DND-41 (cell line): ENCODE results near the gene NAGPA.

Experiments
- ATAC-seq: fragments of 200-7000 bp; cut with Tn5 transposase; 3 replicates; pipeline ENCODE4 v1.9.1; 2021; ENCODE audit warnings: low read depth; ENCODE audit not compliant: insufficient read depth
- DNase-seq: peaks from one replicate; pipeline ENCODE4 v3.0.0-alpha.2; 2020
- H2AFZ ChIP-seq: 2 replicates; pipeline ENCODE4 v1.6.0; 2012; ENCODE audit warnings: low read depth, low read length
- H3K27ac ChIP-seq: 2 replicates; pipeline ENCODE4 v1.5.1; 2012; ENCODE audit warnings: low read length, inconsistent platforms
- H3K27me3 ChIP-seq: fragments of 200-600 bp; sonication (generic); 2 replicates; pipeline ENCODE4 v1.6.0; 2012; ENCODE audit warnings: low read length, mild to moderate bottlenecking, inconsistent platforms; ENCODE audit not compliant: insufficient read depth, poor library complexity
- H3K36me3 ChIP-seq: 2 replicates; pipeline ENCODE4 v1.5.1; 2012; ENCODE audit warnings: low read length, inconsistent platforms; ENCODE audit not compliant: insufficient read depth
- H3K4me1 ChIP-seq: 2 replicates; pipeline ENCODE4 v1.5.1; 2012; ENCODE audit warnings: mild to moderate bottlenecking, low read length; ENCODE audit not compliant: insufficient read depth
- H3K4me2 ChIP-seq: 2 replicates; pipeline ENCODE4 v1.6.0; 2012; ENCODE audit warnings: mild to moderate bottlenecking, moderate library complexity, low read length, inconsistent platforms; ENCODE audit not compliant: insufficient read depth
- H3K4me3 ChIP-seq, 2 experiments: fragments of 200-600 bp in 1 of 2; shearing (Covaris generic) in 1 of 2; 2 replicates each; pipeline ENCODE4 v1.5.1; 2012 to 2016; ENCODE audit warnings: inconsistent platforms in 2 of 2, low read length in 2 of 2, mild to moderate bottlenecking in 2 of 2, low read depth in 1 of 2, moderate library complexity in 1 of 2
- H3K79me2 ChIP-seq: 2 replicates; pipeline ENCODE4 v1.6.0; 2012; ENCODE audit warnings: low read length, inconsistent platforms; ENCODE audit not compliant: insufficient read depth
- H3K9ac ChIP-seq: 2 replicates; pipeline ENCODE4 v1.6.0; 2012; ENCODE audit warnings: low read depth, mild to moderate bottlenecking, inconsistent platforms, low read length, moderate library complexity
- H3K9me3 ChIP-seq: 2 replicates; pipeline ENCODE4 v1.5.1; 2012; ENCODE audit warnings: low read length, moderate library complexity, mild to moderate bottlenecking, inconsistent platforms; ENCODE audit not compliant: insufficient read depth, severe bottlenecking
- H4K20me1 ChIP-seq: 2 replicates; pipeline ENCODE4 v1.6.0; 2012; ENCODE audit warnings: low read length; ENCODE audit not compliant: insufficient read depth
- EZH2 ChIP-seq: IDR thresholded peaks from 3 replicates; pipeline ENCODE4 v1.6.1; 2012; ENCODE audit warnings: borderline replicate concordance, low read depth, mild to moderate bottlenecking, moderate library complexity, low read length, inconsistent platforms; ENCODE audit not compliant: severe bottlenecking
- TF ChIP-seq, protein P1 (sequence below): IDR thresholded peaks from 2 replicates; pipeline ENCODE4 v1.5.1; 2012; ENCODE audit warnings: borderline replicate concordance, low read length, moderate library complexity, mild to moderate bottlenecking; ENCODE audit not compliant: poor library complexity, severe bottlenecking; ENCODE audit errors: extremely low read depth

NAGPA gene

DNA sequence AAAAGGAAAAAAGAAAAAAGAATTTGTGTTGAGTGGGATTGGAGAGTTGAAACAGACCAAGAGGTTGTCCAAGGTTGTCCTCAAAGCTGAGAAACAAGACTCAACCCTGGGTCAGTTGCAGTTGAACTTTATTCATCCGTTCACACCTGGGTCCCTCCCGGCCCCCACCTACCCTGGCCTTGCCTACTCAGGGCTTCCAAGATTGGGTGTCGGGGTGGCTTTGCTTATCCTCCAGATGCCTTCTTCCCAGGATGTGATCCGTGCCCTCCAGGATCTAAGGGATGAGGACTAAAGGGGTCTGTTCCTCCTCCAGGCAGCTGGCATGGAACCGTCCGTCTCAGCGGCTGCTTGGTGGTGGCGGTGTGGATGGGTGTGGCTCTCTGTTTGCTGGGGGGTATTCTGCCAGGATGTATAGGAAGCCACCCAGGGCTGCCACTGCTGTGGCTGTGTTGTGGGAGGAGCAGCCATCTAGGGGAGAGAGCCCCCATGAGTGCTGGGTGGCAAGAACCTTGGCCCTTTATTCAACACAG lies 10.3 kb upstream of the NAGPA start:
- TF ChIP-seq, protein P1, sequence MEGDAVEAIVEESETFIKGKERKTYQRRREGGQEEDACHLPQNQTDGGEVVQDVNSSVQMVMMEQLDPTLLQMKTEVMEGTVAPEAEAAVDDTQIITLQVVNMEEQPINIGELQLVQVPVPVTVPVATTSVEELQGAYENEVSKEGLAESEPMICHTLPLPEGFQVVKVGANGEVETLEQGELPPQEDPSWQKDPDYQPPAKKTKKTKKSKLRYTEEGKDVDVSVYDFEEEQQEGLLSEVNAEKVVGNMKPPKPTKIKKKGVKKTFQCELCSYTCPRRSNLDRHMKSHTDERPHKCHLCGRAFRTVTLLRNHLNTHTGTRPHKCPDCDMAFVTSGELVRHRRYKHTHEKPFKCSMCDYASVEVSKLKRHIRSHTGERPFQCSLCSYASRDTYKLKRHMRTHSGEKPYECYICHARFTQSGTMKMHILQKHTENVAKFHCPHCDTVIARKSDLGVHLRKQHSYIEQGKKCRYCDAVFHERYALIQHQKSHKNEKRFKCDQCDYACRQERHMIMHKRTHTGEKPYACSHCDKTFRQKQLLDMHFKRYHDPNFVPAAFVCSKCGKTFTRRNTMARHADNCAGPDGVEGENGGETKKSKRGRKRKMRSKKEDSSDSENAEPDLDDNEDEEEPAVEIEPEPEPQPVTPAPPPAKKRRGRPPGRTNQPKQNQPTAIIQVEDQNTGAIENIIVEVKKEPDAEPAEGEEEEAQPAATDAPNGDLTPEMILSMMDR, result no peak
- TF ChIP-seq EZH2, result no peak
- no peak overlapping the region for H3K4me2 ChIP-seq
- no peak overlapping the region for H3K9ac ChIP-seq
- H3K79me2 ChIP-seq, result no peaks in the 10 kb centered on the region
- H3K36me3 ChIP-seq, result no peaks in the 10 kb centered on the region
- H2AFZ ChIP-seq, result no peak overlapping the region
- no peaks in the 10 kb centered on the region for H3K4me1 ChIP-seq
- H3K27ac ChIP-seq, result no peak overlapping the region
- H3K4me3 ChIP-seq, result no peak overlapping the region
- ATAC-seq (no peak), DNase-seq (no peak)
- no peaks in the 10 kb centered on the region; the same call in 1 of the 2 replicates for H4K20me1 ChIP-seq
- no peaks in the 10 kb centered on the region for H3K9me3 ChIP-seq
- no peaks in the 10 kb centered on the region for H3K27me3 ChIP-seq

DNA sequence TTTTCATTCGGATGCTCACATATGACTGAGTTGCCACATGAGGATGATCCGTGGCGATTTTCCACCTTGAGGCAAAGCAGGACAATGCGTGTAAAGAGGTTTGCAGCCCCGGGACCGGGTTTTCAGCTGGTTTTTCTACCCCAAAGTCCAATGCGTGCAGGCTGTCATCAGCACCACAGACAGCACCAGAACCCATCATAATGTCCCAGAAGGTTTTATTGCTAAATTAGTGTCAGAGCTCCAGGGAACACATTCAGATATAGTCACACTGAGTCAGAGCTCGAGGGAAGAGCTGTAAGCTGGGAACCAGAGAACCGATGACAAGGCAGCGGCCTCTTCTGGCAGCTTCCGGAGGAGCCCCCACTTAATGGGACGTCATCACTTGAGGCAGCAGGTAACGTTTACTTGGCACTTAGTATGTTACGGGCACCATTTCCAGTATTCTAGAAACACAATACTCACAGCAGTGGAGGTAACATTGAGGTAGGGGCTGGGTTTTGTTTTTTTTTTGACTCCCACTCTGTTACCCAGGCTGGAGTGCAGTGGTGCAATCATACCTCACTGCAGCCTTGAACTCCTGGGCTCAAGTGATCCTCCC lies 8.9 kb upstream of the NAGPA start:
- TF ChIP-seq, protein P1, result no peak
- no peak for TF ChIP-seq EZH2
- H3K4me3 ChIP-seq, result no peak overlapping the region
- DNase-seq, result no peak
- no peak overlapping the region for H3K4me2 ChIP-seq
- H2AFZ ChIP-seq, result no peak overlapping the region
- H3K9ac ChIP-seq, result no peak overlapping the region
- H3K4me1 ChIP-seq, result no peaks in the 10 kb centered on the region
- no peaks in the 10 kb centered on the region for H3K36me3 ChIP-seq
- no peaks in the 10 kb centered on the region for H3K27me3 ChIP-seq
- no peaks in the 10 kb centered on the region; the same call in 1 of the 2 replicates for H4K20me1 ChIP-seq
- no peak overlapping the region for H3K27ac ChIP-seq
- H3K9me3 ChIP-seq, result no peaks in the 10 kb centered on the region
- no peak for ATAC-seq
- H3K79me2 ChIP-seq, result no peaks in the 10 kb centered on the region

- H3K4me3 ChIP-seq, result no peak overlapping the region
- no peak overlapping the region for H3K27ac ChIP-seq
- no peak for ATAC-seq
- H3K4me1 ChIP-seq, result no peaks in the 10 kb centered on the region
- no peaks in the 10 kb centered on the region for H3K36me3 ChIP-seq
- H3K4me2 ChIP-seq, result no peak overlapping the region
- DNase-seq, result no peak
- H4K20me1 ChIP-seq, result no peaks in the 10 kb centered on the region; the same call in 1 of the 2 replicates
- H3K27me3 ChIP-seq, result no peaks in the 10 kb centered on the region
- no peaks in the 10 kb centered on the region for H3K79me2 ChIP-seq
- no peak overlapping the region for H3K9ac ChIP-seq
- H2AFZ ChIP-seq, result no peak overlapping the region
- no peaks in the 10 kb centered on the region for H3K9me3 ChIP-seq
- TF ChIP-seq, protein P1, result no peak
- no peak for TF ChIP-seq EZH2
These were observed 7.9 kb upstream of the NAGPA start for GRCh38 chr16:5041600-5042133.

- DNase-seq (no peak), ATAC-seq (no peak)
- no peaks in the 10 kb centered on the region for H3K4me1 ChIP-seq
- H3K27me3 ChIP-seq, result no peaks in the 10 kb centered on the region
- H3K79me2 ChIP-seq, result no peaks in the 10 kb centered on the region
- no peak overlapping the region for H3K9ac ChIP-seq
- no peak for TF ChIP-seq EZH2
- TF ChIP-seq, protein P1, result no peak
- no peak overlapping the region for H3K27ac ChIP-seq
- H4K20me1 ChIP-seq, result no peaks in the 10 kb centered on the region; the same call in 1 of the 2 replicates
- no peaks in the 10 kb centered on the region for H3K36me3 ChIP-seq
- no peak overlapping the region for H3K4me3 ChIP-seq
- no peak overlapping the region for H2AFZ ChIP-seq
- no peak overlapping the region for H3K4me2 ChIP-seq
- no peaks in the 10 kb centered on the region for H3K9me3 ChIP-seq
These were observed 6.7 kb upstream of the NAGPA start for GRCh38 chr16:5040451-5040850.
